ENCODE data around the gene ECSCR. TPM values are rescaled to one million over a fixed set of nuclear protein-coding genes. Genes with fewer than 3 reads are reported as not detected.
A peak's percentile ranks its signal among the peaks of the same experiment; 100 is the strongest.

ECSCR gene
- total RNA-seq, 1 experiment from 2014 or later, result 0.36 TPM

GRCh38 chr5:139451176-139451575, 11.4 kb downstream of the ECSCR start:
- Histone ChIP-seq H3K79me2 (ENCODE audit: low read length) (no peaks in the 10 kb centered on the region), H3K9me2 (replicated peaks; ENCODE audit: low read length) (no peaks in the 10 kb centered on the region), H3K27ac (ENCODE audit: low read length) (no peak overlapping the region), H3K36me3 (ENCODE audit: low read depth, low read length) (no peaks in the 10 kb centered on the region), H2AFZ (ENCODE audit: low read length) (no peak overlapping the region), H3K9me3 (ENCODE audit: low read length) (no peaks in the 10 kb centered on the region), H3K9ac (ENCODE audit: low read length) (no peak overlapping the region), H3K27me3 (ENCODE audit: low read length) (no peaks in the 10 kb centered on the region), H4K20me1 (ENCODE audit: low read length) (no peaks in the 10 kb centered on the region), H3K4me3 (ENCODE audit: low read length) (no peak overlapping the region), H3K4me1 (ENCODE audit: insufficient read depth, low read length) (no peaks in the 10 kb centered on the region), H3K4me2 (ENCODE audit: low read length) (no peak overlapping the region), H3F3A (ENCODE audit: low read length, unreplicated experiment) (no peaks in the 10 kb centered on the region)
- intact Hi-C loops (cut with micrococcal nuclease), result no loop called here
- CTCF ChIA-PET, result no interaction called here
- DNase-seq (no peak), ATAC-seq (no peak)
- no TSS peak for BruUV-seq (replicated peaks)
- POLR2A ChIA-PET (ENCODE audit: unreplicated experiment), result no interaction called here
- TF ChIP-seq EZH2 (IDR thresholded peaks at IDR 0.05; ENCODE audit: low read length, unreplicated experiment) (no peak), EZH2phosphoT487 (IDR thresholded peaks at IDR 0.05; ENCODE audit: borderline replicate concordance, low read length) (no peak)

GRCh38 chr5:139446956-139447779, 15.4 kb downstream of the ECSCR start:
- H3K27ac ChIP-seq (ENCODE audit: low read length), result no peak overlapping the region

More at GRCh38 chr5:139446956-139447779, 15.4 kb downstream of the ECSCR start:
- Histone ChIP-seq H3K79me2 (ENCODE audit: low read length) (no peaks in the 10 kb centered on the region), H3K4me3 (ENCODE audit: low read length) (no peak overlapping the region), H3K9me3 (ENCODE audit: low read length) (no peaks in the 10 kb centered on the region), H3F3A (ENCODE audit: low read length, unreplicated experiment) (no peaks in the 10 kb centered on the region), H3K36me3 (ENCODE audit: low read depth, low read length) (no peaks in the 10 kb centered on the region), H3K4me1 (ENCODE audit: insufficient read depth, low read length) (peaks cover 9% of the 10 kb centered on the region), H3K4me2 (ENCODE audit: low read length) (no peak overlapping the region), H3K27me3 (ENCODE audit: low read length) (no peaks in the 10 kb centered on the region), H2AFZ (ENCODE audit: low read length) (no peak overlapping the region), H4K20me1 (ENCODE audit: low read length) (no peaks in the 10 kb centered on the region), H3K9ac (ENCODE audit: low read length) (no peak overlapping the region), H3K9me2 (replicated peaks; ENCODE audit: low read length) (no peaks in the 10 kb centered on the region)
- no peak; the same call in 1 of the 2 replicates for ATAC-seq
- intact Hi-C loops (cut with micrococcal nuclease), result no loop called here
- ChIA-PET CTCF (no interaction called here), POLR2A (ENCODE audit: unreplicated experiment) (no interaction called here)
- TF ChIP-seq EZH2phosphoT487 (IDR thresholded peaks at IDR 0.05; ENCODE audit: borderline replicate concordance, low read length) (no peak), EZH2 (IDR thresholded peaks at IDR 0.05; ENCODE audit: low read length, unreplicated experiment) (no peak), CTCF (conservative IDR thresholded peaks at IDR 0.05; ENCODE audit: low read depth, low read length) (no peak)
- DNase-seq, result peak; percentile 4
- BruUV-seq (replicated peaks), result no TSS peak
